Neural cell (in vitro differentiated cells): ENCODE data around the gene FBRSL1. TPM values are rescaled to one million over a fixed set of nuclear protein-coding genes. Genes with fewer than 3 reads are reported as not detected.

Experiments used
- H2AFZ ChIP-seq: fragments of 200-600, 300-800 bp; sonication (generic), shearing (Covaris generic); 2 replicates; pipeline ENCODE4 v1.6.0; 2014; ENCODE audit warnings: low read depth, mild to moderate bottlenecking, antibody characterized with exemption, low read length, moderate library complexity
- H3F3A ChIP-seq: fragments of 200-600 bp; shearing (Covaris generic); 2 replicates; pipeline ENCODE4 v1.6.1; 2016; ENCODE audit warnings: mild to moderate bottlenecking, moderate library complexity, mixed read lengths, antibody characterized with exemption, low read length; ENCODE audit not compliant: insufficient read depth, poor library complexity, severe bottlenecking
- H3K27ac ChIP-seq: fragments of 200-600, 300-800 bp; sonication (generic), shearing (Covaris generic); 2 replicates; pipeline ENCODE4 v1.5.1; 2014; ENCODE audit warnings: mild to moderate bottlenecking, low read length, moderate library complexity
- H3K27me3 ChIP-seq: fragments of 300-800, 200-600 bp; sonication (generic), shearing (Covaris generic); 2 replicates; pipeline ENCODE4 v1.6.0; 2014; ENCODE audit warnings: mild to moderate bottlenecking, low read depth, low read length, moderate library complexity; ENCODE audit not compliant: insufficient read depth
- H3K36me3 ChIP-seq: fragments of 300-800, 200-600 bp; sonication (generic), shearing (Covaris generic); 2 replicates; pipeline ENCODE4 v1.5.1; 2014; ENCODE audit warnings: mild to moderate bottlenecking, antibody characterized with exemption, low read length, moderate library complexity; ENCODE audit not compliant: insufficient read depth
- H3K4me2 ChIP-seq: fragments of 300-800, 200-600 bp; sonication (generic), shearing (Covaris generic); 2 replicates; pipeline ENCODE4 v1.6.0; 2014; ENCODE audit warnings: mild to moderate bottlenecking, low read length
- H3K4me3 ChIP-seq: fragments of 300-800, 200-600 bp; sonication (generic), shearing (Covaris generic); 2 replicates; pipeline ENCODE4 v1.5.1; 2014; ENCODE audit warnings: mild to moderate bottlenecking, low read length, moderate library complexity
- H3K79me2 ChIP-seq: fragments of 200-600 bp; shearing (Covaris generic); replicated peaks from 2 replicates; pipeline ENCODE4 v1.6.0; 2014; ENCODE audit warnings: mild to moderate bottlenecking, low read length, moderate library complexity; ENCODE audit not compliant: insufficient read depth
- H3K9ac ChIP-seq: fragments of 300-800, 200-600 bp; sonication (generic), shearing (Covaris generic); 2 replicates; pipeline ENCODE4 v1.6.1; 2016; ENCODE audit warnings: mild to moderate bottlenecking, low read length, mixed read lengths
- H3K9me2 ChIP-seq: fragments of 200-600 bp; shearing (Covaris generic); 2 replicates; pipeline ENCODE4 v1.6.1; 2016; ENCODE audit warnings: mild to moderate bottlenecking, low read length, mixed read lengths; ENCODE audit not compliant: insufficient read depth
- H3K9me3 ChIP-seq: fragments of 200-600, 300-800 bp; sonication (generic), shearing (Covaris generic); 2 replicates; pipeline ENCODE4 v1.6.1; 2016; ENCODE audit warnings: mild to moderate bottlenecking, mixed run types, low read length, moderate library complexity, mixed read lengths
- H4K20me1 ChIP-seq: fragments of 200-600 bp; shearing (Covaris generic); 2 replicates; pipeline ENCODE4 v1.6.1; 2016; ENCODE audit warnings: mild to moderate bottlenecking, mixed run types; ENCODE audit not compliant: insufficient read depth
- EP300 ChIP-seq: fragments of 450-650 bp; conservative IDR thresholded peaks from 2 replicates; pipeline ENCODE4 v1.6.1; 2014; ENCODE audit warnings: antibody characterized with exemption, mild to moderate bottlenecking, moderate library complexity; ENCODE audit not compliant: poor library complexity, severe bottlenecking
- EZH2 ChIP-seq: fragments of 200-600, 300-800 bp; shearing (Covaris generic), sonication (generic); IDR thresholded peaks from 2 replicates; pipeline ENCODE4 v1.6.1; 2014; ENCODE audit warnings: antibody characterized with exemption, low read length, borderline replicate concordance, mild to moderate bottlenecking; ENCODE audit not compliant: insufficient read depth, poor library complexity, severe bottlenecking
- MXI1 ChIP-seq: fragments of 450-650 bp; conservative IDR thresholded peaks from 2 replicates; pipeline ENCODE4 v1.6.1; 2014; ENCODE audit warnings: antibody characterized with exemption, mild to moderate bottlenecking; ENCODE audit not compliant: poor library complexity, severe bottlenecking
- POLR2AphosphoS5 ChIP-seq: IDR thresholded peaks from 2 replicates; pipeline ENCODE4 v1.6.1; 2012
- RAD21 ChIP-seq: fragments of 450-650 bp; conservative IDR thresholded peaks from 2 replicates; pipeline ENCODE4 v1.6.1; 2014; ENCODE audit warnings: antibody characterized with exemption, mild to moderate bottlenecking, moderate library complexity
- REST ChIP-seq: IDR thresholded peaks from 2 replicates; pipeline ENCODE4 v1.6.1; 2012; ENCODE audit warnings: borderline replicate concordance
- SMC3 ChIP-seq: fragments of 450-650 bp; conservative IDR thresholded peaks from 2 replicates; pipeline ENCODE4 v1.6.1; 2014; ENCODE audit warnings: antibody characterized with exemption, mild to moderate bottlenecking, moderate library complexity; ENCODE audit not compliant: poor library complexity
- TAF1 ChIP-seq: IDR thresholded peaks from 2 replicates; pipeline ENCODE4 v1.6.1; 2012; ENCODE audit warnings: low read depth
- polyA plus RNA-seq: library from polyadenylated mRNA; depleted of rRNA; stranded (reverse); fragments of >200 nt; gene quantifications from 2 replicates; pipeline ENCODE4 v1.2.3, GENCODE V29; 2014
- TF ChIP-seq, protein P1 (sequence below): fragments of 450-650 bp; IDR thresholded peaks from 2 replicates; pipeline ENCODE4 v1.5.1; 2014; ENCODE audit warnings: antibody characterized with exemption, mild to moderate bottlenecking, moderate library complexity; ENCODE audit not compliant: poor library complexity, severe bottlenecking

FBRSL1 gene
- polyA plus RNA-seq, 1 donor from 2014 or later = 11.9 TPM

DNA sequence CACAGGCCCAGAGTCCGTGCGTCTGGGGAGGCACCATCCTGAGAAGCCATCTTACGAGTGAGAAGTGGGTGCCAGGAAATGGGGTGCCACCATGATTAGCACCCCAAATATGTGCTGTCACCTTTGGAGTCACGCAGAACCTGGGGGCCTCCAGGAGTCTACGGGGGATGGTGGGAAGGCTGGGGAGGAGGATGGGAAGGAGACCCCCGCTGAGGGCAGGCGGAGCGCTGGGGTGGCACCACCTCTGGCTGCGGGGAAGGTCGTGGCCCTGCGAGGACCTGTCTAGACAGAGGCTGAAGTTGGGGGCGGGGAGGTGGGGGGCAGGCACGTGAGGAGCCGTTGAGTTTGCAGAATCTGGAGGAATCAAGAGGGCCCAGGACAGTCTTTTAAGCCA, 42.6 kb upstream of the FBRSL1 start:
- H2AFZ ChIP-seq = no peak overlapping the region
- no peak overlapping the region for H3K4me3 ChIP-seq
- H3K4me2 ChIP-seq = no peak overlapping the region
- no peak for TF ChIP-seq EP300
- TF ChIP-seq, protein P1, sequence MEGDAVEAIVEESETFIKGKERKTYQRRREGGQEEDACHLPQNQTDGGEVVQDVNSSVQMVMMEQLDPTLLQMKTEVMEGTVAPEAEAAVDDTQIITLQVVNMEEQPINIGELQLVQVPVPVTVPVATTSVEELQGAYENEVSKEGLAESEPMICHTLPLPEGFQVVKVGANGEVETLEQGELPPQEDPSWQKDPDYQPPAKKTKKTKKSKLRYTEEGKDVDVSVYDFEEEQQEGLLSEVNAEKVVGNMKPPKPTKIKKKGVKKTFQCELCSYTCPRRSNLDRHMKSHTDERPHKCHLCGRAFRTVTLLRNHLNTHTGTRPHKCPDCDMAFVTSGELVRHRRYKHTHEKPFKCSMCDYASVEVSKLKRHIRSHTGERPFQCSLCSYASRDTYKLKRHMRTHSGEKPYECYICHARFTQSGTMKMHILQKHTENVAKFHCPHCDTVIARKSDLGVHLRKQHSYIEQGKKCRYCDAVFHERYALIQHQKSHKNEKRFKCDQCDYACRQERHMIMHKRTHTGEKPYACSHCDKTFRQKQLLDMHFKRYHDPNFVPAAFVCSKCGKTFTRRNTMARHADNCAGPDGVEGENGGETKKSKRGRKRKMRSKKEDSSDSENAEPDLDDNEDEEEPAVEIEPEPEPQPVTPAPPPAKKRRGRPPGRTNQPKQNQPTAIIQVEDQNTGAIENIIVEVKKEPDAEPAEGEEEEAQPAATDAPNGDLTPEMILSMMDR = no peak
- TF ChIP-seq SMC3 = no peak
- no peaks in the 10 kb centered on the region for H4K20me1 ChIP-seq
- H3K9me2 ChIP-seq = no peaks in the 10 kb centered on the region
- no peaks in the 10 kb centered on the region for H3K79me2 ChIP-seq
- H3K36me3 ChIP-seq = no peaks in the 10 kb centered on the region
- H3K9me3 ChIP-seq = no peaks in the 10 kb centered on the region
- no peak overlapping the region for H3K9ac ChIP-seq
- H3K27ac ChIP-seq = no peak overlapping the region
- no peaks in the 10 kb centered on the region for H3K27me3 ChIP-seq
- H3F3A ChIP-seq = no peaks in the 10 kb centered on the region

DNA sequence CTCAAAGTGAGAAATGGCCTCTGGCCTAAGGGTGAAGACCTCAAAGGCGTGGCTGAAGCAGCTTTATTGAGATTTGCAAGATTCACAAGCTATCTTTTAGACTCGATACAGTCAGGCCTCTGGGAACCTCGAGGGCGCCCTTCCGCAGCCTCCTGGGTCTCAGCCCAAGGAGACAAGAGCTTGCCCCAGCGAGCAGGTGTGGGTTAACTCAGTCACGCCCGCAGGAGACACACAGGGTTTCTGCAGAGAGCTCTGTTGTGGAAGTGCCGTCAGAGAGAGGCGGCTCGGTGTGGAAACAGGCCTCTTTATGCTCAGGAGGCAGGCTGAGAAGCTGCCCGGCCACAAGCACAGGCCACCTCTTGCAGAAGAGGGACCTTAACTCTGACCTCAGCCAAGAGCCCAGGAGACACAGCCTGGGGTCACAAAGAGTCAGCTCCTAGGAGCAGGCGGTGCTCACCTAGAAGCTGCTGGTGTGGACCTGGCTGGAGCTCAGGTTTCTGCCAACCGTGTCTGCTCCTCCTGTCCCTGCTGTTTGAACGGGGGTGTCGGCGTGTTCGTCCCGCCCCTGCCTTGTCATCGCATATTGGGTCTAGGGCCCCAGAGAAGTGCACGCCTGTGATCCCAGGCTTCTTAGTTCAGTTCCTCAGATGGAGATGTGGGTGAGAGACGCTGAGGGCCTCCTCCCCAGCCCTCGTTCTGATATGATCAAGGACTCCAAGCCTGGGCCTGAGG, 42.1 kb upstream of the FBRSL1 start:
- H3K36me3 ChIP-seq = no peaks in the 10 kb centered on the region
- no peaks in the 10 kb centered on the region for H3K27me3 ChIP-seq
- H3K27ac ChIP-seq = no peak overlapping the region
- no peaks in the 10 kb centered on the region for H3F3A ChIP-seq
- H3K9me3 ChIP-seq = no peaks in the 10 kb centered on the region
- no peaks in the 10 kb centered on the region for H3K9me2 ChIP-seq
- H4K20me1 ChIP-seq = no peaks in the 10 kb centered on the region
- no peak overlapping the region for H2AFZ ChIP-seq
- H3K9ac ChIP-seq = no peak overlapping the region
- H3K79me2 ChIP-seq = no peaks in the 10 kb centered on the region
- H3K4me2 ChIP-seq = no peak overlapping the region
- no peak overlapping the region for H3K4me3 ChIP-seq
- TF ChIP-seq RAD21 (no peak), POLR2AphosphoS5 (no peak), SMC3 (no peak), TAF1 (no peak), MXI1 (no peak), EP300 (no peak), REST (no peak), EZH2 (no peak)
- TF ChIP-seq, protein P1 = no peak
